SKM-1 treated with dmso at 0.1 percent for 144 hours (cell line): ENCODE data around the gene PTPRM.

ENCODE experiments used
- DNase-seq: peaks from one replicate; lab custom pipeline; 2025; ENCODE audit not compliant: unreplicated experiment; lab: John Stamatoyannopoulos, UW

The PTPRM gene

GRCh38 chr18:8212896-8213780 lies 646.0 kb downstream of the PTPRM start:
- DNase-seq: no peak

- DNase-seq: no peak
Measured at GRCh38 chr18:8215741-8216140, 648.6 kb downstream of the PTPRM start.

GRCh38 chr18:8217051-8217564 lies 650.0 kb downstream of the PTPRM start:
- no peak for DNase-seq

- no peak for DNase-seq
Measured at GRCh38 chr18:8218197-8218596, 651.1 kb downstream of the PTPRM start.

GRCh38 chr18:8221452-8221851 lies 654.3 kb downstream of the PTPRM start:
- DNase-seq: no peak

- no peak for DNase-seq
Measured at GRCh38 chr18:8224576-8224975, 657.5 kb downstream of the PTPRM start.

- no peak for DNase-seq
Measured at GRCh38 chr18:8229040-8229439, 661.9 kb downstream of the PTPRM start.

- DNase-seq: no peak
Measured at GRCh38 chr18:8229787-8230186, 662.7 kb downstream of the PTPRM start.

GRCh38 chr18:8231316-8231715 lies 664.2 kb downstream of the PTPRM start:
- no peak for DNase-seq

- no peak for DNase-seq
Measured at GRCh38 chr18:8232791-8233190, 665.7 kb downstream of the PTPRM start.

- DNase-seq: no peak
Measured at GRCh38 chr18:8235894-8236293, 668.8 kb downstream of the PTPRM start.

- DNase-seq: peak; percentile 31
Measured at GRCh38 chr18:8238507-8238906, 671.4 kb downstream of the PTPRM start.

- DNase-seq: no peak
Measured at GRCh38 chr18:8241731-8242130, 674.6 kb downstream of the PTPRM start.

GRCh38 chr18:8242151-8242696 lies 675.1 kb downstream of the PTPRM start:
- no peak for DNase-seq

- DNase-seq: no peak
Measured at GRCh38 chr18:8247700-8248099, 680.6 kb downstream of the PTPRM start.

- no peak for DNase-seq
Measured at GRCh38 chr18:8248576-8248975, 681.5 kb downstream of the PTPRM start.

- no peak for DNase-seq
Measured at GRCh38 chr18:8249811-8250210, 682.7 kb downstream of the PTPRM start.

- DNase-seq: no peak
Measured at GRCh38 chr18:8252371-8252770, 685.3 kb downstream of the PTPRM start.

- DNase-seq: no peak
Measured at GRCh38 chr18:8253944-8254343, 686.8 kb downstream of the PTPRM start.

GRCh38 chr18:8254654-8255053 lies 687.5 kb downstream of the PTPRM start:
- no peak for DNase-seq

- no peak for DNase-seq
Measured at GRCh38 chr18:8257851-8258434, 690.8 kb downstream of the PTPRM start.

GRCh38 chr18:8260319-8260718 lies 693.2 kb downstream of the PTPRM start:
- no peak for DNase-seq
